Stimulated activated CD4-positive, alpha-beta T cell treated with anti-CD3 and anti-CD28 coated beads, TNF-alpha, amount 100 ng/mL, for 1 hour (primary cell): ENCODE results near the gene LSMEM2.

Experiments
- DNase-seq, 3 donors: peaks; one replicate each; pipeline ENCODE4 v3.0.0-alpha.2; 2020; ENCODE audit warnings: low read depth in 3 of 3, low spot score in 1 of 3

LSMEM2 gene

GRCh38 chr3:50337175-50337861 lies 58.4 kb downstream of the LSMEM2 start:
- DNase-seq, result peak; percentile 80 to 85 (median 83)
